ENCODE results near the gene RNASE4. TPM values are rescaled to one million over a fixed set of nuclear protein-coding genes. Genes with fewer than 3 reads are reported as not detected.

Gene RNASE4
- total and polyA plus RNA-seq, 2 experiments from 2014 or later, result 0.29 to 2.0 TPM

- peaks cover 6% of the 10 kb centered on the region for H3K27me3 Mint-ChIP-seq (ENCODE audit: insufficient read depth, low read depth, poor library complexity)
- TF ChIP-seq EZH2 (IDR thresholded peaks at IDR 0.05; ENCODE audit: low read depth, unreplicated experiment) (no peak), NANOG (IDR thresholded peaks at IDR 0.05; ENCODE audit: borderline replicate concordance) (no peak), REST (IDR thresholded peaks at IDR 0.05; ENCODE audit: unreplicated experiment) (no peak), ZNF462 (CRISPR knock-in tag; IDR thresholded peaks at IDR 0.05) (no peak), ETS1 (IDR thresholded peaks at IDR 0.05) (no peak), ZNF331 (CRISPR knock-in tag; IDR thresholded peaks at IDR 0.05; ENCODE audit: low read depth) (no peak), CREB1 (CRISPR knock-in tag; IDR thresholded peaks at IDR 0.05; ENCODE audit: low read depth) (no peak), JUNB (IDR thresholded peaks at IDR 0.05; ENCODE audit: unreplicated experiment) (no peak), CTCF (conservative IDR thresholded peaks at IDR 0.05; ENCODE audit: low read depth in 2 of 2) (no peak), EZH2phosphoT487 (IDR thresholded peaks at IDR 0.05; ENCODE audit: unreplicated experiment) (no peak), POLR2AphosphoS5 (IDR thresholded peaks at IDR 0.05; ENCODE audit: low read depth) (no peak), STAT1 (IDR thresholded peaks at IDR 0.05; ENCODE audit: unreplicated experiment) (no peak), ZNF114 (CRISPR knock-in tag; IDR thresholded peaks at IDR 0.05) (no peak)
- no peak overlapping the region for H3K27ac Mint-ChIP-seq
These were observed 35.4 kb downstream of the RNASE4 start for GRCh38 chr14:20719777-20720176.

More at GRCh38 chr14:20719777-20720176, 35.4 kb downstream of the RNASE4 start:
- peaks cover 12% of the 10 kb centered on the region; the same call in 2 of the 3 replicates for H3K9me3 Mint-ChIP-seq
- Histone ChIP-seq H3K9me2 (ENCODE audit: insufficient read depth) (peaks cover 8% of the 10 kb centered on the region; the same call in 1 of the 2 replicates), H3K4me1 (ENCODE audit: insufficient read depth) (no peaks in the 10 kb centered on the region), H2AFZ (no peak overlapping the region), H3K79me2 (replicated peaks; ENCODE audit: insufficient read depth) (no peaks in the 10 kb centered on the region), H3K36me3 (ENCODE audit: insufficient read depth) (no peaks in the 10 kb centered on the region), H3K4me2 (no peak overlapping the region), H3K27me3 (ENCODE audit: insufficient read depth) (peaks cover 18% of the 10 kb centered on the region; the same call in 1 of the 2 replicates), H3K4me3 (no peak overlapping the region), H4K20me1 (replicated peaks; ENCODE audit: insufficient read depth) (no peaks in the 10 kb centered on the region), H3K27ac (ENCODE audit: low read depth) (no peak overlapping the region), H3F3A (replicated peaks; ENCODE audit: low read depth) (no peaks in the 10 kb centered on the region)
- DNase-seq (ENCODE audit: low spot score) (no peak), ATAC-seq (no peak)
- H3K4me1 Mint-ChIP-seq, result no peaks in the 10 kb centered on the region; the same call in 2 of the 3 replicates
- peaks cover 5% of the 10 kb centered on the region; the same call in 2 of the 3 replicates for H3K36me3 Mint-ChIP-seq (ENCODE audit: low read depth)
- H3K4me3 Mint-ChIP-seq, result no peak overlapping the region
